Measurements from ENCODE around the gene RPL34. TPM values are rescaled to one million over a fixed set of nuclear protein-coding genes. Genes with fewer than 3 reads are reported as not detected.
"Not testable (repeated sequence)": the region's sequence is repeated elsewhere in the genome, so short reads cannot be mapped to it uniquely, and the experiment has no call there.

The RPL34 gene
- total and polyA plus RNA-seq, 8 donors: 706 to 3,620 (median 1,043) TPM

DNA sequence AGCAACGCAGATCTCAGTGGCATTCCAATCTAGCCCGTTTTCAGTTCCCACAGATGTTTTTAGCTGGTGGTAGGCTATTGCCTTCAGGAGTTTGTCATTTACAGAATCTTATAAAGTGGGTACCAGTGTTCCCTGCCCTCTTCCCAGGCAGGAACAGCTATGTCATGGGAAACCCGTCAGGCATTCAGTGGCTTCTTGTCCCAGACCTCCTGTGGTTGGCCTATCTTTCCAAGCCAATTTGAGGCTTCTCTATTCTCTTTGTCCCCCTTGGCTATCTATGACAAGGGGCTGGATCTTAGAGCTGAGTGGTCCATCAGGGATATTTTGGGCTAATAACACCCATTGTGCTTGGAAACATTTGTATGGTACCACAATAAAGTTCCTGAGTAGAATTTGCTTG, 33.6 kb upstream of the RPL34 start:
- H3K27ac ChIP-seq: no peak overlapping the region
- H3K4me1 ChIP-seq: no peaks in the 10 kb centered on the region
- 77 to 80% methylated on average over 3 of the region's 3 CpGs for WGBS, 2 donors
- no peaks in the 10 kb centered on the region for H3K27me3 ChIP-seq
- H3K36me3 ChIP-seq: no peaks in the 10 kb centered on the region
- no peak for TF ChIP-seq CTCF (IDR thresholded peaks at IDR 0.05)
- ATAC-seq: no peak
- no peak for FAIRE-seq
- H3K4me3 ChIP-seq: no peak overlapping the region
- H3K9me3 ChIP-seq: no peaks in the 10 kb centered on the region
- no peak for DNase-seq
- intact Hi-C loops (cut with DNase I): no loop called here

DNA sequence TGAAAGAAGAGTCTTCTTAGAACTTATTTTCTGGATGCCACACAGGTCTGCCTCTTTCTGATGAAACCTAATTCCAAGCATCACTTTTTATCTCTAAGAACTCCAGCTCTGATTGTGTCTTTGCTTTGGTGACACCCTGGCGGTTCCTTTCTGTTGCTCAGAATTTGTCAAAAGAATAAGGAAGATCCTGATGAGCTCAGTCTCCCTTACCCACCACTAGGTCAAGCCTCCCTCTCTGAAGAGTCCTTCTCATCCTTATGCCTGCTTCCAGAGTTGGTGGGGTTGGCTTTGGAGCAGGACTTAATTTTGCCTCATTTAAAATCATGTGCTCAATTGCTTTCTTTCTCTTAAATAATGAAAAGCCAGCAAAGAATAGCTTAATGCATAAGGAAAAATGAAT, 31.5 kb upstream of the RPL34 start:
- no peak for ATAC-seq
- Histone ChIP-seq H3K9me3 (no peaks in the 10 kb centered on the region), H3K4me1 (no peaks in the 10 kb centered on the region), H3K4me3 (no peak overlapping the region), H3K36me3 (no peaks in the 10 kb centered on the region), H3K27me3 (no peaks in the 10 kb centered on the region), H3K27ac (no peak overlapping the region)
- intact Hi-C loops (cut with DNase I): no loop called here
- FAIRE-seq: no peak
- WGBS, 2 donors: 88 to 100% methylated on average over 1 of the region's 1 CpG
- TF ChIP-seq CTCF (IDR thresholded peaks at IDR 0.05): no peak
- no peak for DNase-seq

DNA sequence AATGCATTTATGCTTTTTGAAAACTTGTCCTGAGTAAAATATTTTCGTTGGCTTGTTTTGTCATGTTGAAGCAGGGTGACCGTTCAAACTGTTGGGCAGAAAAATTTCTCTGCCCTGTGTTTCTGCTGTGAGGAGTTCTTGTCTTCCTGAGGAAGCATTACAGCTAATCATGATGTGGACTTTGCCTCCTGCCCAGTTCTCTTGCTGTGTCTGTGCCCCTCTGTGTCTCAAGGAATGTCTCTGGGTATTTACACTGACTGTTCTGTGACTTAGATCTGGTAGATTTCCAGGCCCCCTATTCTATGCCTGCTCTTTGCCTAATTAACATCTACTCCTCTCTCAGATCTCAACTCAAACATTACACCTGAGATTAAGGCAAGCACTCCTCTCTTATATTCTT, 30.4 kb upstream of the RPL34 start:
- Histone ChIP-seq H3K27ac (no peak overlapping the region), H3K36me3 (no peaks in the 10 kb centered on the region), H3K4me3 (no peak overlapping the region), H3K4me1 (no peaks in the 10 kb centered on the region), H3K27me3 (no peaks in the 10 kb centered on the region), H3K9me3 (no peaks in the 10 kb centered on the region)
- TF ChIP-seq CTCF (IDR thresholded peaks at IDR 0.05): no peak
- FAIRE-seq (no peak), DNase-seq (no peak), ATAC-seq (no peak)
- WGBS, 2 donors: 33 to 55% methylated on average over 2 of the region's 2 CpGs
- intact Hi-C loops (cut with DNase I): no loop called here

DNA sequence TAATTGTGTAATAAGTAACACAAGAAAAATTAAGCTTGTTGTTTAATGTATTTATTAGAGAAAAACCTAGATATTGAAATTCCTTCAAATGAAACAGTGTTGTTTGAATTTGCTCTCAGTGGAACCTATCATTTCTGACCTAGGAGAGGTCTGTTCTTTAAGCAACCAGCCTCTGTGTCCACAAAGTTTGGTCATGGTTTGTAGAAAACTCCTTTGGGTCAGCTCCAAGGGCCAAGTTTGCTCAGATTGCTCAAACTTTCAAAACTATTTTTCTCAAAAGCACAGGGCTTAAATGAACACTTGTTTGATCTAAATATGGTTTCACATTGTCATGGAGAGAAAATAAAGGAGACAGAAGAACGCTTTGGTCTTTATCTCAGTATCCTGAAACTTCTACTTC, 29.6 kb upstream of the RPL34 start:
- FAIRE-seq (no peak), DNase-seq (no peak), ATAC-seq (no peak)
- Histone ChIP-seq H3K4me3 (no peak overlapping the region), H3K36me3 (no peaks in the 10 kb centered on the region), H3K27me3 (no peaks in the 10 kb centered on the region), H3K4me1 (no peaks in the 10 kb centered on the region), H3K9me3 (no peaks in the 10 kb centered on the region), H3K27ac (no peak overlapping the region)
- WGBS, 2 donors: 96 to 97% methylated on average over 1 of the region's 1 CpG
- TF ChIP-seq CTCF (IDR thresholded peaks at IDR 0.05): no peak
- intact Hi-C loops (cut with DNase I): no loop called here

- ATAC-seq: no peak
Measured at GRCh38 chr4:108592674-108592986, 27.7 kb upstream of the RPL34 start.

GRCh38 chr4:108594296-108594695, 26.1 kb upstream of the RPL34 start:
- 95 to 98% methylated on average over 21 of the region's 21 CpGs for WGBS, 2 donors
- ATAC-seq; FAIRE-seq; H3K36me3 ChIP-seq; intact Hi-C loops (cut with DNase I); H3K27me3 ChIP-seq; H3K4me3 ChIP-seq; H3K4me1 ChIP-seq; H3K9me3 ChIP-seq; H3K27ac ChIP-seq; DNase-seq: not testable (repeated sequence)

More at GRCh38 chr4:108592674-108592986, 27.7 kb upstream of the RPL34 start:
- Histone ChIP-seq H3K27me3 (no peaks in the 10 kb centered on the region), H3K4me3 (no peak overlapping the region), H3K4me1 (no peaks in the 10 kb centered on the region), H3K36me3 (no peaks in the 10 kb centered on the region), H3K27ac (no peak overlapping the region), H3K9me3 (no peaks in the 10 kb centered on the region)
- WGBS, 2 donors: 75 to 78% methylated on average over 2 of the region's 2 CpGs
- TF ChIP-seq CTCF (IDR thresholded peaks at IDR 0.05): no peak
- DNase-seq: no peak
- FAIRE-seq: no peak
- intact Hi-C loops (cut with DNase I): no loop called here

All from pancreas (tissue), 10 donors.